KOPT-K1 (cell line): ENCODE results near the gene INPP1.

ENCODE experiments used
- H3K27ac ChIP-seq: fragments of 200-600 bp; sonication (generic); 2 replicates; pipeline ENCODE4 v1.5.1; 2016; ENCODE audit warnings: antibody characterized with exemption, mild to moderate bottlenecking, low read depth, low read length; ENCODE audit not compliant: poor library complexity, severe bottlenecking
- H3K36me3 ChIP-seq: fragments of 200-600 bp; sonication (generic); 2 replicates; pipeline ENCODE4 v1.5.1; 2017; ENCODE audit warnings: antibody characterized with exemption, mild to moderate bottlenecking, low read length, moderate library complexity; ENCODE audit not compliant: insufficient read depth
- H3K9me3 ChIP-seq: fragments of 200-600 bp; sonication (generic); 2 replicates; pipeline ENCODE4 v1.5.1; 2017; ENCODE audit warnings: antibody characterized with exemption, low read length, mild to moderate bottlenecking; ENCODE audit not compliant: insufficient read depth, poor library complexity, severe bottlenecking

INPP1 gene

DNA sequence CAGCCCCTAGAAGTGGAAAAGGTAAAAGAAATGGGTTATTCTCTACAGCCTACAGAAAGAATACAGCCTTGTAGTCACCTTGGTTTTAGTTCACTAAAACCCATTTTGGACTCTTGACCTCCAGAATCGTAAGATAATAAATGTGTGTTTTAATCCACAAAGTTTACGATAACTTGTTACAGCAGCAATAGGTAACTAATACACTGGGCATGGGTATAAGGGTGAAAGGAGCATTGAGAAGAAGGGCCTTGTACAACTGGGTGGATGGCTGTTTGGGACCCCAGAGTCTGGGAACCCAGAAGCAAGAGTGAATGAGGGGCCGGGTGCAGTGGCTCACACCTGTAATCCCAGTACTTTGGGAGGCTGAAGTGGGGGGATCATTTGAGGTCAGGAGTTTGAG is 62.6 kb downstream of the INPP1 start:
- no peaks in the 10 kb centered on the region for H3K9me3 ChIP-seq
- no peaks in the 10 kb centered on the region for H3K36me3 ChIP-seq
- H3K27ac ChIP-seq = no peak overlapping the region

DNA sequence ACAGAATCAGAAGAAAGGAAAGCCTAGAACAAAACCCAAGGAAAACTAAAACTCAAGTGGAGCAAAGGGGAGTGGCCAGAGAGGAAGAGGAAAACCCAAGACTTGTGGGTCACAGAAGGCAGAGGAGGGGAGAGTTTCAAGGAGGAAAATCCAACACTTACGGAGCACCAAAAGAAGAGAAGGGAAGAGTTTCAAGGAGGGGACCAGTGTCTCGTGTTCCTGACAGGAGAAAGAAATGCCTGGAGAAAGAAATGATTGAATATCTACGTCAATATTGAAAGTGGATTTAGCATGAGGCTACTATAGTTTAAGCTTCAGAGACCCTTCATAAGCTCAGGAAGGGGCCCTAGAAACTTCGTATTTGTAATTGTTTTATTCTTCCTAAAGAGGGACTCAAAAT is 63.4 kb downstream of the INPP1 start:
- Histone ChIP-seq H3K36me3 (no peaks in the 10 kb centered on the region), H3K27ac (peak overlapping the region; percentile 94), H3K9me3 (no peaks in the 10 kb centered on the region)

GRCh38 chr2:190407246-190407661 is 63.9 kb downstream of the INPP1 start:
- H3K9me3 ChIP-seq = no peaks in the 10 kb centered on the region
- H3K27ac ChIP-seq = peak overlapping the region; percentile 94
- H3K36me3 ChIP-seq = no peaks in the 10 kb centered on the region

DNA sequence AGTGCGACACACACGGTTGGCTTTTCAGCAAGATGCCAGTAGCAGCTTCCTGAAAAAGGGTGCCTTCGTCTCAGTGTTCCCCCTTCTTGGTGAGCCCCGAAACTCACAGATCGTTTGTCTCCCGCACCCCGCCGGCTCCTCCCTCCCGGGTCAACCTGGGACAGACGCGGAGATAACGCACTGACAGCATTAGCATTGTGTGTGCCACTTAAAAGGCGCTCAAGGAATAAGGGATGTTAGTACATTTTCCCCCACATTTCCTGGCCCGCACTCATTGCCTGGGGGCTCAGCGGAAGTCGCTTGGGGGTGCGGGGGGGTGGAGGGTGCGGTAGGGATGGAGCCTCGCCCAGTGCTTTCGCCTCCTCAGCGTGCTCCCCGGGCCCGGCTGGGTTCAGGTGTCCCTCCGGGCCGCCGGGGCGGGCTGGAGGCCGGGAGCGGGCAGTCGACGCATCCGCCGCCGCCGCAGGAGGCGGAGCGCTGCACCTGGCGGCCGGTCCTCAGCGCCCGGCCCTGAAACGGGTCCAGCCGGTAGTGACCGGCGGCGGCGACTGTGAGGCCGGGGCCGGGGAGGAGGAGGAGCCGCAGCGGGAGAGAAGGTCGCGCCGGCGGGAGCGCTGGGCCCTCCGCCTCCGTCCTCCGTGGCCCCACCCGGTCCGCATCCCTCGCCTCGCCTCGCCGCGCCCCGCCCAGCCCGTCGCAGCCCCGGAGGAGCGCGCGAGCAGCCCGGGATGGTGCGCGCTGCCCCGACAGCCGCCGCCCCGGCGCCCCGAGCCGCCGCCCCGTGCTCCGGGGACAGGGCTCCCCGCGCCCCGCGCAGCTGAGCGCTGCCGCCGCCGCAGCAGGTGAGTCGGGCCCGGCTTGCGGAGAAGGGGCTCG is 64.5 kb downstream of the INPP1 start, which contains the start of gene MFSD6:
MFSD6 (plus strand) TSS at position 694 of the 876 bp plus-strand sequence. CDS start 27,675 bp downstream, outside the sequence.
- H3K36me3 ChIP-seq = no peaks in the 10 kb centered on the region
- no peaks in the 10 kb centered on the region for H3K9me3 ChIP-seq
- peak within 1 kb of the TSS; percentile 94 for H3K27ac ChIP-seq

- Histone ChIP-seq H3K9me3 (no peaks in the 10 kb centered on the region), H3K27ac (peak overlapping the region; percentile 94), H3K36me3 (no peaks in the 10 kb centered on the region)
Measured at GRCh38 chr2:190408538-190409271, 65.3 kb downstream of the INPP1 start.

GRCh38 chr2:190409616-190410015 is 66.2 kb downstream of the INPP1 start:
- H3K9me3 ChIP-seq = no peaks in the 10 kb centered on the region
- peak overlapping the region; percentile 94 for H3K27ac ChIP-seq
- H3K36me3 ChIP-seq = no peaks in the 10 kb centered on the region

GRCh38 chr2:190410166-190410565 is 66.8 kb downstream of the INPP1 start:
- Histone ChIP-seq H3K9me3 (no peaks in the 10 kb centered on the region), H3K27ac (peak overlapping the region; percentile 94), H3K36me3 (no peaks in the 10 kb centered on the region)

GRCh38 chr2:190412966-190413365 is 69.6 kb downstream of the INPP1 start:
- H3K9me3 ChIP-seq = no peaks in the 10 kb centered on the region
- no peak overlapping the region for H3K27ac ChIP-seq
- 0 out of 2 replicates have a peak, but pooled peaks cover 8% of the 10 kb centered on the region for H3K36me3 ChIP-seq

- peak overlapping the region; percentile 8 for H3K27ac ChIP-seq
- H3K9me3 ChIP-seq = no peaks in the 10 kb centered on the region
- H3K36me3 ChIP-seq = 0 out of 2 replicates have a peak, but pooled peaks cover 13% of the 10 kb centered on the region
Measured at GRCh38 chr2:190413421-190413820, 70.0 kb downstream of the INPP1 start.

GRCh38 chr2:190415251-190415650 is 71.9 kb downstream of the INPP1 start:
- peaks cover 26% of the 10 kb centered on the region; the same call in 1 of the 2 replicates for H3K36me3 ChIP-seq
- H3K27ac ChIP-seq = peak overlapping the region; percentile 69
- no peaks in the 10 kb centered on the region for H3K9me3 ChIP-seq

DNA sequence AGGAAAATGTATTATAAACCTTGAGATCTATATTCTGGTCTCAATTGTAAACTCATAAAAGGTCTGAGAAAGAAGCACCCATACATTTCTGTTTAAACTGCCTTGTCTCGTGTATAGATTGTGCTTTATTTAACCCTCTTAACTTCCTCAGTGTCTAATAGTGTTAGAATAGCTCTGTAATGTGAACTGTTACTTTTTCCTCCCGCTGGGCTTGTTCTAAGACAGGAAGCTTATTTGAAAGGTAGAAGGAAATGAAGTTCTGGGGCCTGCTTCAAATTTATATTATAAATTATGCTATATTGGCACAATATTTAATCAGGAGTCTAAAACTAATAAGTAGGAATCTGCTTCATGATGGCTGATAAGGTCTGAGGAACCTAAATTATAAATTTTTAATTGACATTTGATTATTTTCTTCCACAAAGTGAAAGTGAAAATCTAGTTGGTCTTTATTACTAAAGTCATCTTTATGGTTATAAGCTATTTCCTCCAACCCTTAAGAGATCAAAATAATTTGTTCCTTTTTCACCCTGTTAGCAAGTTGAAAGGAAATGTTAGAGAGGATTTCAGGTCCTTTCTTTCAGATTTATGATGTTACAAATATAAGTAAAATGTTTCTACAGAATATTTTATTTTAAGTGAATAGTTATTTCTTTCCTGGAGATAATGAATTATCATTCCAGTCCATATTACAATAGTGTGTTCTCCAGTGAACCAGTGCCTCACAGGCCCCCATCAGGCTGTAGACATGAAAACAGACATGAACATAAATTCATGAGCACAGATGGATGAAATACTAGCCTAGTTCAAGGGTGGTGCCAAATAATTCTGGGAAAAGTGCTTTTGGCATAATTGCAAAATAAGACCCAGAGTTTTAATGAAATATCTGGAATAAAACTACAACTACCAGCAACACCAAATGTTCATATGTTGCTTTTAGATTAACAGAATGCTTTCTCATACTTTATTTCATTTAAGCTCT is 72.7 kb downstream of the INPP1 start:
- H3K9me3 ChIP-seq = no peaks in the 10 kb centered on the region
- H3K36me3 ChIP-seq = peaks cover 26% of the 10 kb centered on the region; the same call in 1 of the 2 replicates
- H3K27ac ChIP-seq = peak overlapping the region; percentile 69

GRCh38 chr2:190417045-190417842 is 73.9 kb downstream of the INPP1 start:
- H3K9me3 ChIP-seq = no peaks in the 10 kb centered on the region
- peaks cover 26% of the 10 kb centered on the region; the same call in 1 of the 2 replicates for H3K36me3 ChIP-seq
- no peak overlapping the region for H3K27ac ChIP-seq

- Histone ChIP-seq H3K36me3 (peaks cover 26% of the 10 kb centered on the region; the same call in 1 of the 2 replicates), H3K27ac (no peak overlapping the region)
Measured at GRCh38 chr2:190418727-190419126, 75.3 kb downstream of the INPP1 start.

GRCh38 chr2:190420801-190421200 is 77.4 kb downstream of the INPP1 start:
- Histone ChIP-seq H3K36me3 (peaks cover 26% of the 10 kb centered on the region; the same call in 1 of the 2 replicates), H3K27ac (no peak overlapping the region), H3K9me3 (no peaks in the 10 kb centered on the region)

More at GRCh38 chr2:190418727-190419126, 75.3 kb downstream of the INPP1 start:
- no peaks in the 10 kb centered on the region for H3K9me3 ChIP-seq
